Activated CD4-positive, CD25-positive, alpha-beta regulatory T cell treated with anti-CD3 and anti-CD28 coated beads, Interleukin-2, amount 50 U/mL, for 24 hours (primary cell): ENCODE results near the gene CYP4V2.
A peak's percentile ranks its signal among the peaks of the same experiment; 100 is the strongest.

Experiments used
- ATAC-seq, 2 donors: fragments of 150-1000 bp; cut with Tn5 transposase; one replicate each; pipeline ENCODE4 v1.10.0; 2021; ENCODE audit warnings: mild to moderate bottlenecking in 1 of 2, moderate library complexity in 1 of 2

Gene CYP4V2

GRCh38 chr4:186191200-186192065 lies at the start of gene CYP4V2:
TSS of gene CYP4V2 (plus strand) at chr4:186191567. CDS start at chr4:186191824, 257 bp downstream.
- peak; percentile 90 to 92 for ATAC-seq

GRCh38 chr4:186144198-186144945 lies 47.0 kb upstream of the CYP4V2 start:
- peak in 1 of 2 donors; percentile 35 for ATAC-seq

GRCh38 chr4:186144946-186145569 lies 46.3 kb upstream of the CYP4V2 start:
- ATAC-seq: peak in 1 of 2 donors; percentile 32

- ATAC-seq: no peak
Observed at GRCh38 chr4:186146458-186146857, 44.9 kb upstream of the CYP4V2 start.

- ATAC-seq: no peak
Observed at GRCh38 chr4:186148336-186148975, 42.9 kb upstream of the CYP4V2 start.

GRCh38 chr4:186149872-186150271 lies 41.5 kb upstream of the CYP4V2 start:
- ATAC-seq: no peak

- ATAC-seq: no peak
Observed at GRCh38 chr4:186150926-186151325, 40.4 kb upstream of the CYP4V2 start.

GRCh38 chr4:186151499-186151898 lies 39.9 kb upstream of the CYP4V2 start:
- no peak for ATAC-seq

GRCh38 chr4:186158021-186158813 lies 33.1 kb upstream of the CYP4V2 start:
- no peak for ATAC-seq

- ATAC-seq: no peak
Observed at GRCh38 chr4:186158966-186159365, 32.4 kb upstream of the CYP4V2 start.

GRCh38 chr4:186159613-186160012 lies 31.8 kb upstream of the CYP4V2 start:
- ATAC-seq: no peak

- peak; percentile 70 to 71 for ATAC-seq
Observed at GRCh38 chr4:186161138-186161537, 30.2 kb upstream of the CYP4V2 start.

GRCh38 chr4:186166852-186167512 lies 24.4 kb upstream of the CYP4V2 start:
- no peak for ATAC-seq

GRCh38 chr4:186167605-186168004 lies 23.8 kb upstream of the CYP4V2 start:
- no peak for ATAC-seq

GRCh38 chr4:186168750-186169149 lies 22.6 kb upstream of the CYP4V2 start:
- no peak for ATAC-seq

- ATAC-seq: no peak
Observed at GRCh38 chr4:186169333-186169944, 21.9 kb upstream of the CYP4V2 start.

GRCh38 chr4:186169945-186170802 lies 21.2 kb upstream of the CYP4V2 start:
- ATAC-seq: no peak

GRCh38 chr4:186170966-186171365 lies 20.4 kb upstream of the CYP4V2 start:
- ATAC-seq: no peak

GRCh38 chr4:186172546-186172945 lies 18.8 kb upstream of the CYP4V2 start:
- no peak for ATAC-seq

GRCh38 chr4:186188107-186188506 lies 3.3 kb upstream of the CYP4V2 start:
- ATAC-seq: no peak
